Lower lobe of right lung (tissue), 2 donors: ENCODE measurements around the gene GPC6. TPM values are rescaled to one million over a fixed set of nuclear protein-coding genes. Genes with fewer than 3 reads are reported as not detected.

Source experiments
- ATAC-seq, 2 donors: fragments of 200-7000 bp; cut with Tn5 transposase; one replicate each; pipeline ENCODE4 v1.9.1; 2020 to 2022; ENCODE audit warnings: mild to moderate bottlenecking in 2 of 2, moderate library complexity in 2 of 2
- DNase-seq: peaks from one replicate; pipeline ENCODE4 v3.0.0-alpha.2; 2020
- H3K27ac ChIP-seq: fragments of 200-600 bp; one replicate; pipeline ENCODE4 v1.8.0; 2022
- H3K27me3 ChIP-seq: fragments of 200-600 bp; one replicate; pipeline ENCODE4 v1.8.0; 2022; ENCODE audit warnings: low read depth
- H3K36me3 ChIP-seq: fragments of 200-600 bp; one replicate; pipeline ENCODE4 v1.8.0; 2022; ENCODE audit warnings: mild to moderate bottlenecking
- H3K4me1 ChIP-seq: fragments of 200-600 bp; one replicate; pipeline ENCODE4 v1.8.0; 2022
- H3K4me3 ChIP-seq: fragments of 200-600 bp; one replicate; pipeline ENCODE4 v1.8.0; 2022; ENCODE audit warnings: mild to moderate bottlenecking
- H3K9me3 ChIP-seq: fragments of 200-600 bp; one replicate; pipeline ENCODE4 v1.8.0; 2022
- CTCF ChIP-seq: fragments of 200-600 bp; IDR thresholded peaks from one replicate; pipeline ENCODE4 v1.8.0; 2022; ENCODE audit warnings: antibody characterized with exemption, mild to moderate bottlenecking
- intact Hi-C: fragments of 100-400 bp; cut with DNase I; formaldehyde crosslinking; loops from one replicate; pipeline ENCODE4 v1.11.0; 2022
- total RNA-seq: library from RNA; stranded (reverse); fragmentation: NEBNext Ultra II Directional; extraction: Animal tissue kit (Norgen Biotek cat#: 25700); gene quantifications from one replicate; pipeline ENCODE4 v1.2.1, GENCODE V29; 2021
- donor health status: DM: no; HTN: yes; CAD: no; lungs with severe emphysema.

The GPC6 gene
- total RNA-seq, 1 donor from 2014 or later, result 5.5 TPM

GRCh38 chr13:93964146-93964512 lies 737.5 kb downstream of the GPC6 start:
- no peak for ATAC-seq
- no peak overlapping the region for H3K4me3 ChIP-seq
- H3K27ac ChIP-seq, result no peak overlapping the region
- no peaks in the 10 kb centered on the region for H3K36me3 ChIP-seq
- no peaks in the 10 kb centered on the region for H3K9me3 ChIP-seq
- no peak for TF ChIP-seq CTCF
- DNase-seq, result no peak
- H3K4me1 ChIP-seq, result no peaks in the 10 kb centered on the region
- intact Hi-C loops, result no loop called here
- H3K27me3 ChIP-seq, result no peaks in the 10 kb centered on the region

GRCh38 chr13:93965587-93965986 lies 739.0 kb downstream of the GPC6 start:
- Histone ChIP-seq H3K4me1 (no peaks in the 10 kb centered on the region), H3K27ac (no peak overlapping the region), H3K27me3 (no peaks in the 10 kb centered on the region), H3K36me3 (no peaks in the 10 kb centered on the region), H3K9me3 (no peaks in the 10 kb centered on the region), H3K4me3 (no peak overlapping the region)
- TF ChIP-seq CTCF, result no peak
- ATAC-seq (no peak), DNase-seq (no peak)
- intact Hi-C loops, result no loop called here

- Histone ChIP-seq H3K27ac (no peak overlapping the region), H3K36me3 (no peaks in the 10 kb centered on the region), H3K9me3 (no peaks in the 10 kb centered on the region), H3K4me3 (no peak overlapping the region), H3K4me1 (no peaks in the 10 kb centered on the region), H3K27me3 (no peaks in the 10 kb centered on the region)
- DNase-seq, result no peak
- ATAC-seq, result no peak
- intact Hi-C loops, result no loop called here
- no peak for TF ChIP-seq CTCF
These were observed 739.8 kb downstream of the GPC6 start for GRCh38 chr13:93966267-93966936.

- H3K9me3 ChIP-seq, result no peaks in the 10 kb centered on the region
- H3K27me3 ChIP-seq, result no peaks in the 10 kb centered on the region
- no peak overlapping the region for H3K27ac ChIP-seq
- no peak overlapping the region for H3K4me3 ChIP-seq
- H3K4me1 ChIP-seq, result no peaks in the 10 kb centered on the region
- intact Hi-C loops, result no loop called here
- ATAC-seq (no peak), DNase-seq (no peak)
- H3K36me3 ChIP-seq, result no peaks in the 10 kb centered on the region
- TF ChIP-seq CTCF, result no peak
These were observed 740.7 kb downstream of the GPC6 start for GRCh38 chr13:93967286-93967685.

- ATAC-seq (no peak), DNase-seq (no peak)
- Histone ChIP-seq H3K4me3 (no peak overlapping the region), H3K27ac (no peak overlapping the region), H3K36me3 (no peaks in the 10 kb centered on the region), H3K9me3 (no peaks in the 10 kb centered on the region), H3K4me1 (no peaks in the 10 kb centered on the region), H3K27me3 (no peaks in the 10 kb centered on the region)
- TF ChIP-seq CTCF, result no peak
- intact Hi-C loops, result no loop called here
These were observed 748.6 kb downstream of the GPC6 start for GRCh38 chr13:93975242-93975641.
